A172 (cell line): ENCODE results near the gene THAP7. TPM values are rescaled to one million over a fixed set of nuclear protein-coding genes. Genes with fewer than 3 reads are reported as not detected.
"Not testable (repeated sequence)": the region's sequence is repeated elsewhere in the genome, so short reads cannot be mapped to it uniquely, and the experiment has no call there.

Source experiments
- DNase-seq: peaks from one replicate; pipeline ENCODE4 v3.0.0-alpha.2; 2015; ENCODE audit warnings: low spot score
- total RNA-seq: library from RNA; depleted of rRNA; stranded (reverse); fragments of >200 nt; shearing (Covaris generic); gene quantifications from 2 replicates; pipeline ENCODE4 v1.2.3, GENCODE V29; 2014

The THAP7 gene
- total RNA-seq, 1 experiment from 2014 or later, result 49.0 TPM

DNA sequence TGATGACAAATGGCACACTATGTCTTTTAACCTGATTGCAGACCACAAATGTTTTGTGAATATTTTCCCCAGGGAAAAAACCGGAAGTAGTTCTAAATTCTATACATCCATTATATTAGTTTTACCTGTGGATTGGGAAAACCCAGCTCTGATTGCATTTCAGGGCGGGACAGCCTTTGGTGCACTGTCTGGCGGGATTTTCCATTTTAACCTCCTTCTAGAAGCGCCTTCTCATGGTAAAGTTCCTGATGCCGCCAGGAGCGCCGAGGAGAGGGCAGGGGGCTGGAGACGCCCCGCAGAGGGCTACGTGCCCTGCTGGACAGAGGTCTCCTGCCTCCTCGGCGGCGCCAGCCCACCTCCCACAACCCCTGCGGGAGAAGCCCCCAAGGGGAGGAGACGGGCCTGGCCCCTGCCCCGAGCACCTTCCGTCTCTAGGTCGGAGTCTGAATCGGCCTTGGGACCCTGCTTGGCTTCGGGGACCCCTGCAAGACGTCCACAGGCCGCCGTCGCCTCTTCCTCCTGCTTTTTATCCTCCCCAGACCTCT lies 11.8 kb upstream of the THAP7 start:
- no peak for DNase-seq

DNA sequence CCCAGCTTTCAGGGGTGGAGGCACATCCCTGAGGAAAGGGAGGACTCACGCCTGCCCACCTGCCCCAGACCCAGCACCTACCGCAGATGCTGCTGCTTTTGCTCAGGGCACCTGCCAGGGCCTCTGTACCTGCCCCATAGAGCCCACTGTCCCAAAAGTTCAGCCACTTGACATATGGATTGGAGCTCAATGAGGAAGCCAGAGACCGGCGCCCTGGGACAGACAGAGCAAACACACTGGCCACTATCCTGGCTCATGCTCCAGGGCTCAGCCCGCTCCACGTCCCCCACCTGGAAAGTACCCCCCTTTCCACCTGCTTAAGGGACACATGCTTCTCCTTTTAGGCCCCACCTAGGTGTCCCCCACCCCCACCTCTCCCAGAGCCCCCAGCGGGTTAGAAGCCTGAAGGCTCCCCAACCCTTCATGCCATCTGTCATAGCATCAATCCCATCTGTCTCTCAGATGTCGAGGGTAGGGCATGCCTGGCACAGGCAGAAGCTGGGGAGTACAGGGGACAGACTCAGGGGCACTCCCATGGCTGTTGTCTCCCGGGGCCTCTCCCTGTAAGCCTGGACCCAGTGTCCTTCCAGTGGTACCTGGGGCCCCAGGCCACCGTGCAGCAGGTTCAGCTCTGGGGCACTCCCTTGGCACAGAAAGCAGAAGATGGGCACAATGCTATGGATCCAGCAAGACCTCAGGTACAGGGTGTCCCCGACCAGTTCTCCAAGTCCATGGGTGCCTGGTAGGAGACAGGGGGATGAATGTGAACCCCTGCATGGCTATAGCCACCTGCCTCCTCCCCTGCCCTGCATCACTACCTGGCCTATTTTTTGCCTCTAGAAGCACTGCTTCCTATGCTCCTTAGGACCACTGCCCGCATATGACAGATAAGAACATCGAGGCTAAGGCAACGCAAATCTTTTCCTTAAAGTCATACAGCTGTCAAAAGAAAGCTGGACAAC lies 10.8 kb upstream of the THAP7 start:
- no peak for DNase-seq

DNA sequence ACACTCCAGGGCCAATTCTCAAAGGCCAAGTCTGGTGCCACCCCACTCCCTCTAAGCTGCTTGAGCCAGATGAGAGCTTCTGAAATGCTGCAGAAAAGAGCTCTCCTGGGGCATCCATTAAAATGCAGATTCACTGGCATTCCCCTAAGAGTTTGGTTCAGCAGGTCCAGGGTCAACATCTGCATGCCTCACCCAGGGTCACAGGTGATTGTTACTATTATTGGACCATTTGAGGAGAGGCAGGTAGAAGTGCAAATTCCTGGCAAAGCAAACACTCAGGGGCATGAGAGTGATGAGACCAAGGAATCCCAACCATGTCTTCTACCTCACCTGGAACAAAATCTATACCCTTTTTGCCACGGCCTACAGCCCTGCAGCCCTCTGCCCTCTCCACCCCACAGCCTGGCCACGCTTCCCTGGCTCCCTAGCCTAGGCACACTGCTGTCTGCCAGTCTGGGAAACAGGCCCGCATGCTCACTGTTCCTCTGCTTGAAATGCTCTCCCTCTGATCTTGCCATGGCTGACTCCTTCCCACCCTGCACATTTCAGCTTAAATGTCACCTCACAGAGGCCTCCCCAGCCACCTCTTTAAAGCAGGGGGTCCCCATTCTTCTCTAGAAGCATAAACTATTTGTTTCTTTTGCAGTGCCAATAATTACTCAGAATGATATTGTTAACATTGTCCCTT lies 8.7 kb upstream of the THAP7 start:
- no peak for DNase-seq

DNA sequence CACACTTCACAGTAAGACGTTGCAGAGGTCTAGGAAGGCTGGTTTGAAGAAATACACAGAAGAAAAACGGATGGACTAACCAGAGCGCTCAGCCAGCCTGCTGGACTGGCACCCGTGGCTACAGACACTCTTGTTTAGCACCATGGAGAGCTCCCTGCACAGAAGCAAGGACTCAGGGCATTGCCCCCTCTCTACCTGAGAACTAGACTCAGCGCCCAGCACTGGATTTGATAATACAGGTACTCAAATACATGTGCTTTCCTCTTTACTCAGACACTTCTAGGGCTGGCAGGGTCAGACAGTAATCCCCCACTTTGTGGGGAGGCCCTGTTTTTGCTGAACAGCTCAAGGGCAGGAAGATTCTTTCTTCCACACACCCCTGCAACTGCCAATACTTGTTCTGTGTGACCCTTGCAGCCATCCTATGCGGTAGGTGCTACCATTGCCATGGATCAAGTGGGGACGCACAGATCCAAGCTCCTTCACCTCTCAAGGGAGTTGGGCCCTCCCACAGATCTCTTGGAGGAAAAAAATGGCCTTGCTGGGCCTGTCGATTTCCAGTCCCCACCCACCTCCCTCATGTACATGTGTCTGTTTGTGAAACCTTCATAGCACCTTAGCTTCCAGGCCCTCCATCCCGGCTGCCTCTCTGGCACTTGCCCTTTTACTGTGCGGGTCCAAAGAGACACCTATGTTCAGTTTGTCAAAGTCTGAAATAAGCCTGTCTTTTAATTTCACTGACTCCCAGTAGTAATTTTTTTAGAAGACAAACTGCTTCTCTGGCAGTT lies 7.9 kb upstream of the THAP7 start:
- DNase-seq, result no peak

DNA sequence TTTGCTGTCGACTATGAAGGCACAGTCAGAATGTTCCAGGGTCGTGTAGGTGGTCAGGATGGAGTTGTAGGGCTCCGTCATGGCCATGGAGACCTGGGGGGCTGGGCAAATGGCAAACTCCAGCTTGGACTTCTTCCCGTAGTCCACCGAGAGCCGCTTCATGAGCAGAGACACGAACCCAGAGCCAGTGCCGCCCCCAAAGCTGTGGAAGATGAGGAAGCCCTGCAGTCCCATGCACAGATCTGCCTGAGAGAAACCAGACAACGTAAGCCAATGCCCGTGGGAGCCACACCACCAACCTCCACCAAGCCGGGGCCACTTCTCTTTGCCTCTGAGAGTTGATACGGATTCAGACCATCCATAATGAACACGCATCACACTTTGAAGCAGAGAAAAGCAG lies 7.3 kb upstream of the THAP7 start:
- not testable (repeated sequence) for DNase-seq

DNA sequence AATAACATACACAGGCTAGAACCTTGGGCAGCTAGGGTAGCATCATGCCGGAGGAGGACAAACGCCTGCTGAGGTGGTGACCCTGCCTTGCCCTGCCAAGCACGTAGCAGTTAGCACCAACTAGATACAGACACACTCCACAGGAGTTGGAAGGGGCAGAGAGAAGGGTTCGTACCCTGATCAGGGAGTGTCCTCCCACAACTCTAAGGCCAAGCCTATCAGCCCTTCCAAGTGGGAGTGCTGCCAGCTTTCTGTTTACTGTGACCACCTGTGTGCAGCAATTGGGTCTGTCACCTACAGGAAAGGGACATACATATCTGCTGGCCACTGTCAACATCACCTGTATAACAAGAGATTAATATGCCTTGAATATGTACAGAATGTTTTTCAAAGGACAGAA lies 1.9 kb upstream of the THAP7 start:
- DNase-seq, result no peak

DNA sequence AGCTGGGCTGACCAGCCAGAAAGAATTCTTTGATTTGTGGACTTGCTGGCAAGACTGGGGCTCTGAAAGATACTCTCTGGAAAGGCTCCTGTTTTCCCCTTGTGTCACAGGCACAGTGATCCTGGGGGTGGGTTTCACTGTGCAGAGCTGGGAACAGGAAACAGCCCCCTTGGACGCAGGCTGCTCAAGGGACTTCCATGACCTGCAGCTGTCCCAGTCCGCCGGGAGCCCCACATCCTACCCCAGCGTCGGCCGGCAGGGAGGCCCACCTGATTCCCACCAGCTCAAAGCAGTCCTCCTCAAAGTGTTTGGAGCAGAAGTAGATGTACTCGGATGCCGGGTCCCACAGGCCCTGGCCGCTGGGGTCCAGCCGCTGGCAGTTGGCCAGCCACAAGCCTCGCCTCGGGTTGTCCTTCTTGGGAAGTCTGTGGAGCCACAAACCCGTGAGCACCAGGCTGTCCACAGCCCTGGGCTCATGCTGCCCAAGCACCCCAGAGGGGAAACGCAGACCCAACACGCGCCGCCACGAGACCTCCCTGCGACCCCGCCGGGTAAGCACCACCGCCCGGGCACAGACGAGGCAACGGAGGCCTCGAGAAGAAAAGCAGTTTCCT lies 824 bp downstream of the THAP7 start:
- no peak for DNase-seq

DNA sequence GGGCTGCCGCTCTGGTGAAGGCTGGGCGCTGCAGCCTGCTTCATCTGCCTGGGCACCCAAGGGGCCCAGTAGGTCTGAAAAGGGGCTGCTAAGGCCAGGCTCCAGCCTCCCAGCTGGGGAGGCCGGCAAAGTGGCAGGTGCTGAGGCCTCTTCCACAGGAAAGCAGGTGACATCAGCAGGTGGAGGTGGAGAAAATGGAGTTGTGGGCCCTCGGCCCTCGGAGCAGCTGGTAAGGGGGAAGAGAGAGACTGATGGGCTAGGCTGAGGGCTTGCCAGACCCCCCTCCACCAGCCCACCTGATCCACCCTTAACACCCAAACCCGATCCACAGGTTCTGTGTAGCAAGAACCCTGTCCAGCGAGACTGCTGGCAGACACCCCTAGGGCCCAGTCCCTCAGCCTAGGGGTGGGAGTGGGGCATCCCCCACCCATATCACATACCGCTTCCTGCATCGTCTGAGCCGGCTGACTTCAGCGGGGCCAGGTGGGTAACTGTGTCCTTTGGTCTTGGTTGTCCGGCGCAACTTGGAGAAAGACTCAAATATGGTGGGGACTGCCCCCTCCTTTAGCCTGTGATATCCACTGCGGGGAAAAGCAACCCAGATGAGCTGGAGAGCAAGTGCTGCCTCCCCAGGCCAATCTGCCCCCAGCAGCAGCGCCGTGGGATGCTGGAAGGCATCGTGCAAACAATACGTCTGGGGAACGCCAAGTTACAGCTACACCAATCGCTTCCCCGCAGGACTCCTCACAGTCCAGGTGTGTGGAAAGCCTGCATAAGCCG lies 1.5 kb downstream of the THAP7 start:
- no peak for DNase-seq

DNA sequence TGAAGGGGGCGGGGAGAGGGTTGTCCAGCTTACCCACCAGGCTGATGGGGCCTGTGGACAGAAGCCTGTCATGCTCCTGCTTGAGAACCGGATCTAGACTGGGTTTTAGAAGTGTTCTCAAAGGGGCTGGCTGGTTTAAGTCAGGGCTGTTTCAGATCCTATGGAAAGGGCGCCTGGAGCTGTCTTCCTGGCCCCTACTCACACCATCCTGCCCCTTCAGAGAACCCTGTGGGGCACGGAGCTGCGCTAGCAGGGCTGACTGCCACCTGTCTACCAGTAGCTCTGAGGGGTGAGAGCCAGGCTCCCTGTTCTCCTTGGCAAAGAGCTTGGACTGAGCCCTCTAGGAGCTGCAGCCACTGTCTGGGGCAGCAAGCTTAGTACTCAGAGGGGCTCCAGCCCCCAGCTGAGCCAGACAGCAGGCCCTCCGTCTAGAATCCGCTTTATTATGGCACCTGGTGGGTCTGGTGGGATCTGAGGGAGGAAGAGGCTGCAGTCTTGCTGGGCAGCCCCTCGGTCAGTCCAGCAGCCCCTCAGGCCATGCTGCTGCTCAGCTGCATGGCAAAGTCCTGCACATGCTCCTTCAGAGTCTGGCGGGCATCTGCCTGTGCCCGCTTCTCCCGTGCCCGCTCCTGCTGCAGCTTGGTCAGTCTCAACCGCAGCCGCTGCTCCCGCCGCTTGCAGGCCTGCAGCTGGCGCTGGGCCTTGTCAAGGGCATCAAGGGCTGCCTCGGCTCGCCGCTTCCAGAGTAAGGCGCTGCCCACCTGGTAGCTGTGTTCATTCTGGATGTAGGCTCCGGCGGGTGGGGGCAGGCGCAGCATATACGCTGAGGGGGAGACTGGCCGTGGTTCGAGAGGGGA lies 2.3 kb downstream of the THAP7 start:
- no peak for DNase-seq

DNA sequence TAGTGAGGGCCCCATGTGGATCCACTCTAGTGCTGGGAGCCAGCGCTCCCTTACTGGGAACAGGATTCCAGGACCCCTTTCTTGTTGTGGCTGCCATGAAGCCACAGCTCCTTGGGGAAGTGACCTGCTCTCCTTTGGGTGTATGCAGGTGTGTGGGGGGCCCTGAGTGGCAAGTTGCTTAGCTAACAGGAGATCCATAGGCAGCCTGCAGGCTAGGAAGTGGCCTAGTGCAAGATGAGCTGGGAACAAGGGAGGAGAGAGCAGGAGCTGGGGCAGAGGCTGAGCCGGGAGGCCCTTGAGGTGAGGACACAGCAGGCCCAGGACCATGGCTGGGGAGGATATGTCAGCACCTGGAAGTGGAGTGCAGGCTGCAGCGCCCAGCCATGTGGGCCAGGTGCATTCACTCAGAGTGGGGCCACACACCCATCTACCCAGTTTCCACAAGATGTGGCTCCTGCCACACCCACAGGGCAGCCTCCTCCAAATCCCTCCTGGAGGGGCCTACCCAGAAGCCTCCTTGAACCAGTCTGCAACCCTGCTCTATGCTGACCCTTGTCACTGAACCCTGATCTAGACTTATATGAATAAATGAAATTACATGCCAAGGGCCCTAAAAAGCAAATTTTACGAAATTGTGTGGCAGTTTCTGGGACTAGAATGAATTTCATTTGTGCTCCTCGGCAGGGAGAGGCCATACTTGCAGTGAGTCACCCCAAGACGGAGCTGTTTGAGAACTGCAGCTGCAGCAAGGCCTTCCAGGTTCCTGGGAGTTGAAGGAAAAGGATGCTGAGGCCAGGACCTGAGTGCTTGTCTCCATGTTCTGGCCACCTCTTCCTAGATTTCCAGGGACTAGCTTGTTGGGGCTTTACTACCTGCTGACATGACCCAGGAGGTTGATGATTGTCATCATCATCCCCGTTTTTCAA lies 3.2 kb downstream of the THAP7 start:
- DNase-seq, result no peak

DNA sequence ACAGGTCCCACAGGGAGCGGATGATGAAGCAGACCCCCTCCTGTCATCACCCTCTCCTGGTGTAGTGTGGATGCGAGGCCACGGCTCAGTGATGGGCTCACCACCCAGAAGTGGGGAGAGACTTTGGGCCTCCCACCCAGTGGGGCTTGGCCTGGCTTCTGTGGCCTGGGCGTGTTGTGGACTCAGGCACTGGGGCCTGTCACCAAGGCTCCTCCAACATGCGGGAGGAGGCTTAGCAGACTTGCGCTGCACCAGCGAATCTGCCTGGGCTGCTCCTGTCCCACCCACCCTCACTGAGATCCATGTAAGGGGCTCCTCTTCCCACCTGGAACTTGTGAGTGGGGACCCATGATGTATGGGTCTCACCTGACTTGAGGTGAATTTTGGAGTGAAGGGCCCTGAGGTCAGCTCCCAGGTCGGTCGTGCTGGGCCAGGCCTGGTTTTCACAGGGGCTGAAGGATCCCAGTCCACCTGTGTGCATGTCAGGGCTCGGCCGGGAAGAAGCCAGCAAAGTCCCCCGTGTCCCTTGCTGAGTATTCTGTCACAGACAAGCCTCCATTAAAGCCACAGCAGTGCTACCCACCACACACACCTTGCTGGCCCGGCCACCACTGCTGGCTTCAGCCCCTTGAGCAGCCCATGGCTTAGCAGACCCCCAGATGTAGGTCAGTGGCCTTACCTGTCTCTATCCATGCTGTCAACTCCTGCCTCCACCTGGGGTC lies 4.2 kb downstream of the THAP7 start:
- no peak for DNase-seq

DNA sequence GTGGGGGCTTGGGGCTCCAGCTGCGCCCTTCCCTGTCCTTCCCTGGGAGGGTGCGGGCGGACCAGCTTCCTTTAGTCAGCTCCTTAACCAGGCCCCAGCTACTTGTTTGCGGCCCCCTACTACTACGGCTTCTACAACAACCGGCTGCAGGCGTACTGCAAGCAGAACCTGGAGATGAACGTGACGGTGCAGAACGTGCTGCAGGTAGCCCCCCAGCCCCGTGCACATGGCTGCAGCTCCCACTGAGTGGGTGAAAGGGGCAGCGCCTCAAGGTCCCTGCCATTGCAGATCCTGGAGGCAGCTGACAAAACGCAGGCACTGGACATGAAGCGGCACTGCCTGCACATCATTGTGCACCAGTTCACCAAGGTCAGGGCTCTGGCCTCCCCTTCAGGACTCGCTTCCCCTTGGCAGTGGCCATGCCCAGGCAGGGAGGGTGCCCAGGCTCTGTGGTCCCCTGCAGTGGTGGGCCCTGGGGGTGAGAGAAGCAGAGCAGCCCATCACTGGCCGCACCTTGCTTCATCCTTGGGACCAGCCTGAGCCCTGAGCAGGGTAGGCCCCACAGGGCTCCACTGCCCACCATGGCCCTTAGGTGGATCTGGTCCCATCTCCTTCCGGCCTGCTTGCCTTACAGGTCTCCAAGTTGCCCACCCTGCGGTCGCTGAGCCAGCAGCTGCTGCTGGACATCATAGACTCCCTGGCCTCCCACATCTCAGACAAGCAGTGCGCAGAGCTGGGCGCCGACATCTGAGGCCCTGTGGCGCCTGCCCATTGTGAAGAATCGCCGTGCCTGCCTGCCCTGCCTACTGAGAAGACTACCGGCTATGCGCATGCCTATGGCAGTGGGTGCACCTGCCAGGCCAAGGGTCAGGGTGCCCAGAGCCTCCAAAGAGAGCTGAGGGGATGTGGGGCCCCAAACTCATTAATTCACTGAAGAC lies 5.1 kb downstream of the THAP7 start:
- no peak for DNase-seq

DNA sequence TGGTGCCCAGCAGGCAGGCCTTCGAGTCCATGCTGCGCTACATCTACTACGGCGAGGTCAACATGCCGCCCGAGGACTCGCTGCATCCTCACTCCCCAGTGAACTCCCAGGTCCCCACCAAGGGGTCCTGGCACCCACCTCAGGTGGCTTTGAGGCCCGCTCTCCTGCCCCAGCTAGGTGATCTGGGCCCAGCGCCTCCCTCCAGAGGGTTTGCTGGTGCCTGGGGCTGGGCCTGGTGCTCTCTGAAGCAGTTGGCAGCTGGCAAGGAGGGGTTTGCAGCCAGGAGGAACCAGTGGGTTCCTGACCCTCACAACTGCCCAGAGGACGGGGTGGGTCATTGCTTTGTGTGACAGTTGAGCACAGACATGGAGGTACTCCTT lies 5.9 kb downstream of the THAP7 start:
- no peak for DNase-seq

DNA sequence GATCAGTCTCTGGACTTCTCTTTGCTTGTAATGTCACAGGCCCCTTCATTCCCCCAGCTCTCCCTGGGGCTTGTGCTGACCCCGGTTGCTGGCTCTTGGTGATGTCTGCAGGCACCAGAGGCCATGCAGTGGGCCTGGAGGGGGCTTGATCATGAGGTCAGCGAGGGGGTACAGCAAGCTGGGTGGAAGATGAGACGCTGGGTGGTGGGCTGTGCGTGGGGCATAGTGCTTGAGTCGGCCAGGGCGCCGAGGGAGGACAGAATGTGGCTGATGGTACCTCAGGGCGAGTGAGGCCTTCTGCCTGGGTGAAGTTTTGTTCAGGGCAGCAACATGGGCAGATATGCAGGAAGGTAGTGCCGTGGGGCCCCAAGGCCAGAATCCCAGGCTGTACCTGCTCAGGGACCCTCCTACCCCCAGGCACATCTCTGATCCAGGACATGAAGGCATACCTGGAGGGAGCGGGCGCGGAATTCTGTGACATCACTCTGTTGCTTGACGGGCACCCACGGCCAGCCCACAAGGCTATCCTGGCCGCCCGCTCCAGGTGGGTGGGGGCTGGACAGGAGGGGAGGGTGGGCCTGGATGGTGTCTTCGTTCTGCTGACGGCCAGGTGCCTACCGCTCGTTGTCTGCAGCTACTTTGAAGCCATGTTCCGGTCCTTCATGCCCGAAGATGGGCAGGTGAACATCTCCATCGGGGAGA lies 6.4 kb downstream of the THAP7 start:
- no peak for DNase-seq

DNA sequence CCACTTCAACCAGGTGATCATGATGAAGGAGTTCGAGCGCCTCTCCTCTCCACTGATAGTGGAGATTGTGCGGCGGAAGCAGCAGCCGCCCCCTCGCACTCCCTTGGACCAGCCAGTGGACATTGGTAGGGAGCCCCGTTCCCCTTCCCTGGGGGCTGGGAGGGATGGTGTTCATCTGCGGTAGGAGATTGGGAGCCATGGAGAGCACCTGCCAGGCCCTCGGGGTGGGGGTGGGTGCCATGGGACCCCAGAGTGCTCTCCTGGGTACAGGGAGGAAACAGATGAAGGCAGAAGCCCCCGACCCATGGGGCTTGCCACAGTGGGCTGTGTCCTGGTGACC lies 7.0 kb downstream of the THAP7 start:
- DNase-seq, result no peak

DNA sequence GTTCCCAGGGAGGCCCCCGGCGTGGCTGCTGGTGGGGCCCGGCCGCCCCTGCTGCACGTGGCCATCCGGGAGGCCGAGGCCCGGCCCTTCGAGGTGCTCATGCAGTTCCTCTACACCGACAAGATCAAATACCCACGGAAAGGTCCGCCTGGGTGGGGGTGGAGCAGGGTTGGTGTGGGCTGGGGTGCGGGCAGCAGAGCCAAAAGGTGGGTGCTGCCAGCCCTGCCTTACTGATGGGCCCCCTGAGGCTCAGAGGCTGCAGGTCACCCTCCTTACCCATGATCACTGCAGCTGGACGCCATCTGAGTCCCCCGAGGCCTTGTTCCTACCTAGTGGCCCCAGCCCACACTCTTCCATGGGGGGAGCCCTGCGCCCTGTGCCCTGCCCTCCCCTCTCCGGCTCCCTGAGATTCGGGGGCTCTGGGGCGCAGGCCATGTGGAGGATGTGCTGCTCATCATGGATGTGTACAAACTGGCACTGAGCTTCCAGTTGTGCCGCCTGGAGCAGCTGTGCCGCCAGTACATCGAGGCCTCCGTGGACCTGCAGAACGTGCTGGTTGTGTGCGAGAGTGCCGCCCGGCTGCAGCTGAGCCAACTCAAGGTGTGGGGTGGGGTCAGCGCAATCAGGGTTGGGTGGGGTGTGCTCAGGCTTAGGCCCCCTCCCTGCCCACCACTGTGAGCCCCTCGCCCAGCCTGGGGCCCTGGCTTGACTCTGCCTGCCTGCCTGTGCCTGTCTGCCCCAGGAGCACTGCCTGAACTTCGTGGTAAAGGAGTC lies 7.6 kb downstream of the THAP7 start:
- no peak for DNase-seq
